GM12878 (cell line): Measurements from ENCODE around the gene RALGDS. TPM values are rescaled to one million over a fixed set of nuclear protein-coding genes. Genes with fewer than 3 reads are reported as not detected.
A peak's percentile ranks its signal among the peaks of the same experiment; 100 is the strongest.

ENCODE experiments used
- ATAC-seq: fragments of 200-7000 bp; cut with Tn5 transposase; 3 replicates; pipeline ENCODE4 v1.9.1; 2020; ENCODE audit warnings: mild to moderate bottlenecking, moderate library complexity
- BruUV-seq: library from RNA; stranded (reverse); fragments of 400-500 nt; replicated peaks from 2 replicates; lab custom pipeline; 2021; lab: Mats Ljungman, UMichigan
- CTCF ChIA-PET: fragments of 300-600 bp; sonication (Branson Sonifier 250); formaldehyde crosslinking; extraction: SDS; loops from one replicate; lab custom pipeline; 2021; ENCODE audit warnings: inconsistent platforms; lab: Yijun Ruan, JAX
- POLR2A ChIA-PET: fragments of 350-600 bp; formaldehyde crosslinking; extraction: SDS; loops from one replicate; lab custom pipeline; 2021; ENCODE audit warnings: inconsistent platforms; lab: Charles Lee
- RAD21 ChIA-PET: fragments of 300-600 bp; sonication (Branson Sonifier 250); formaldehyde crosslinking; loops from one replicate; lab custom pipeline; 2023; ENCODE audit warnings: antibody characterized with exemption; ENCODE audit not compliant: unreplicated experiment; lab: Charles Lee
- SMC1A ChIA-PET: fragments of 300-600 bp; sonication (Branson Sonifier 250); formaldehyde crosslinking; loops from one replicate; lab custom pipeline; 2023; ENCODE audit not compliant: unreplicated experiment, uncharacterized antibody; lab: Charles Lee
- DNase-seq: peaks from one replicate; pipeline ENCODE4 v3.0.0-alpha.2; 2011; ENCODE audit warnings: low read depth, low spot score
- FAIRE-seq: peaks from 3 replicates; lab custom pipeline; 2011; peaks lifted over from hg19 to GRCh38; lab: Jason Lieb, UNC
- H2AFZ ChIP-seq: 2 replicates; pipeline ENCODE4 v1.6.0; 2011; ENCODE audit warnings: low read depth, low read length, control low read depth; ENCODE audit not compliant: control insufficient read depth
- H3K27ac ChIP-seq: 2 replicates; pipeline ENCODE4 v1.5.1; 2011; ENCODE audit warnings: control low read depth; ENCODE audit not compliant: control insufficient read depth, insufficient read depth
- H3K27me3 ChIP-seq, 2 experiments: replicated peaks in 1 of 2; 2 replicates each; pipeline versions ENCODE4 v1.6.0 to v1.6.1; 2011; ENCODE audit warnings: low read length in 1 of 2; ENCODE audit not compliant: control insufficient read depth in 2 of 2, insufficient read depth in 2 of 2
- H3K36me3 ChIP-seq, 2 experiments: 2 replicates each; pipeline ENCODE4 v1.5.1; 2011; ENCODE audit warnings: low read length in 1 of 2; ENCODE audit not compliant: control insufficient read depth in 2 of 2, insufficient read depth in 2 of 2
- H3K4me1 ChIP-seq: 2 replicates; pipeline ENCODE4 v1.6.1; 2011; ENCODE audit warnings: mild to moderate bottlenecking, low read length, moderate library complexity, mixed read lengths; ENCODE audit not compliant: control insufficient read depth, insufficient read depth
- H3K4me2 ChIP-seq: 2 replicates; pipeline ENCODE4 v1.6.0; 2011; ENCODE audit warnings: control low read depth; ENCODE audit not compliant: control insufficient read depth, insufficient read depth
- H3K4me3 ChIP-seq: fragments of 200-600 bp; sonication (generic); 2 replicates; pipeline ENCODE4 v1.5.1; 2016
- H3K79me2 ChIP-seq: 2 replicates; pipeline ENCODE4 v1.6.0; 2011; ENCODE audit warnings: low read length; ENCODE audit not compliant: control insufficient read depth, insufficient read depth
- H3K9ac ChIP-seq: 2 replicates; pipeline ENCODE4 v1.8.0; 2011; ENCODE audit warnings: low read length, control low read depth, mixed read lengths; ENCODE audit not compliant: control insufficient read depth, insufficient read depth
- H3K9me3 ChIP-seq: replicated peaks from 3 replicates; pipeline ENCODE4 v1.5.1; 2011; ENCODE audit warnings: mild to moderate bottlenecking, low read length; ENCODE audit not compliant: control insufficient read depth, insufficient read depth
- H4K20me1 ChIP-seq: 2 replicates; pipeline ENCODE4 v1.6.0; 2011; ENCODE audit not compliant: control insufficient read depth, insufficient read depth
- BHLHE40 ChIP-seq, 2 experiments: fragments of 450-650 bp in 1 of 2; IDR thresholded peaks; 2 replicates each; pipeline ENCODE4 v1.6.1; 2011 to 2017; ENCODE audit warnings: low read depth in 2 of 2, borderline replicate concordance in 1 of 2, improper control_type of control experiment in 1 of 2, low read length in 1 of 2, mild to moderate bottlenecking in 1 of 2
- BRCA1 ChIP-seq: IDR thresholded peaks from 2 replicates; pipeline ENCODE4 v1.6.1; 2011; ENCODE audit warnings: low read depth, low read length, improper control_type of control experiment
- CBX3 ChIP-seq: fragments of 200-600 bp; sonication (generic); IDR thresholded peaks from 2 replicates; pipeline ENCODE4 v1.6.1; 2016; ENCODE audit warnings: low read depth, borderline replicate concordance
- CREB1 ChIP-seq: IDR thresholded peaks from 2 replicates; pipeline ENCODE4 v1.6.1; 2012; ENCODE audit warnings: low read depth, mild to moderate bottlenecking, inconsistent platforms
- ESRRA ChIP-seq: IDR thresholded peaks from 2 replicates; pipeline ENCODE4 v1.6.1; 2012; ENCODE audit warnings: mild to moderate bottlenecking, low read length, improper control_type of control experiment
- FOXK2 ChIP-seq: fragments of 450-650 bp; IDR thresholded peaks from 2 replicates; pipeline ENCODE4 v1.6.1; 2017; ENCODE audit warnings: mild to moderate bottlenecking, moderate library complexity
- GABPA ChIP-seq: IDR thresholded peaks from 2 replicates; pipeline ENCODE4 v1.6.1; 2014; ENCODE audit warnings: antibody characterized with exemption, low read depth, mild to moderate bottlenecking, inconsistent platforms
- HCFC1 ChIP-seq: fragments of 150-350 bp; IDR thresholded peaks from 2 replicates; pipeline ENCODE4 v1.6.1; 2014; ENCODE audit warnings: low read length
- KLF5 ChIP-seq: fragments of 450-650 bp; IDR thresholded peaks from 2 replicates; pipeline ENCODE4 v1.6.1; 2014; ENCODE audit warnings: mild to moderate bottlenecking; ENCODE audit not compliant: partially characterized antibody
- MAX ChIP-seq: IDR thresholded peaks from 2 replicates; pipeline ENCODE4 v1.6.1; 2012; ENCODE audit warnings: low read depth, low read length, improper control_type of control experiment
- NFYB ChIP-seq: IDR thresholded peaks from 2 replicates; pipeline ENCODE4 v1.6.1; 2011; ENCODE audit warnings: low read depth, mild to moderate bottlenecking, low read length, improper control_type of control experiment, moderate library complexity; ENCODE audit not compliant: insufficient read depth
- NR2C1 ChIP-seq: fragments of 450-650 bp; IDR thresholded peaks from 2 replicates; pipeline ENCODE4 v1.6.1; 2017; ENCODE audit warnings: antibody characterized with exemption, mild to moderate bottlenecking, moderate library complexity
- RAD21 ChIP-seq: IDR thresholded peaks from 2 replicates; pipeline ENCODE4 v1.6.1; 2011; ENCODE audit warnings: mild to moderate bottlenecking, low read depth, low read length, moderate library complexity; ENCODE audit not compliant: insufficient read depth
- SMAD5 ChIP-seq: IDR thresholded peaks from 2 replicates; pipeline ENCODE4 v1.6.1; 2016; ENCODE audit warnings: antibody characterized with exemption, low read depth
- SP1 ChIP-seq: IDR thresholded peaks from one replicate; pipeline ENCODE4 v1.6.1; 2011; ENCODE audit warnings: low read depth, low read length
- SREBF1 ChIP-seq: IDR thresholded peaks from 2 replicates; pipeline ENCODE4 v1.6.1; 2012; ENCODE audit warnings: mild to moderate bottlenecking, low read length
- TCF3 ChIP-seq: IDR thresholded peaks from 2 replicates; pipeline ENCODE4 v1.6.1; 2012; ENCODE audit warnings: low read depth, mild to moderate bottlenecking, low read length, borderline replicate concordance; ENCODE audit not compliant: insufficient read depth
- ZNF217 ChIP-seq: fragments of 450-650 bp; IDR thresholded peaks from 2 replicates; pipeline ENCODE4 v1.6.1; 2017; ENCODE audit warnings: antibody characterized with exemption, mild to moderate bottlenecking
- ZNF274 ChIP-seq: IDR thresholded peaks from one replicate; pipeline ENCODE4 v1.8.0; 2011; ENCODE audit not compliant: insufficient read length, insufficient read depth
- WGBS: methylation state at CpG from one replicate; pipeline ENCODE4 v1.1.6; 2016; ENCODE audit warnings: low lambda C conversion rate; ENCODE audit not compliant: insufficient replicate concordance, insufficient coverage; ENCODE audit errors: missing lambda C conversion rate; 5-methylcytosine and 5-hydroxymethylcytosine counted together
- in situ Hi-C: fragments of 300-500 bp; cut with MboI; formaldehyde crosslinking; loops from 9 replicates; pipeline ENCODE4 v1.14.3; 2018; ENCODE audit warnings: mixed read lengths
- intact Hi-C: fragments of 100-400 bp; cut with micrococcal nuclease; formaldehyde crosslinking; loops from one replicate; pipeline ENCODE4 v1.14.2; 2022; ENCODE audit not compliant: unreplicated experiment
- polyA plus RNA-seq, 11 experiments: library from polyadenylated mRNA; depleted of rRNA in 4 of 11; unstranded in 6 of 11; stranded (reverse) in 5 of 11; fragments of >200 nt; fragmentation: Nextera tagmentation in 4 of 11; fragmentation: Illumina TruSeq in 1 of 11; extraction: Ambion mirVana in 4 of 11; extraction: Trizol in 1 of 11; gene quantifications; 1 replicate in 1 of 11; 2 replicates in 10 of 11; pipeline versions ENCODE4 v1.2.1 to v1.2.3, GENCODE V29; 2011 to 2016; ENCODE audit warnings: inconsistent platforms in 2 of 11, missing spikeins in 2 of 11, low read depth in 1 of 11
- total RNA-seq, 4 experiments: library from RNA; depleted of rRNA in 3 of 4; stranded (reverse); fragments of >200 nt in 3 of 4; fragmentation: Illumina TruSeq in 1 of 4; extraction: Trizol in 1 of 4; gene quantifications; 2 replicates each; pipeline versions ENCODE4 v1.2.1 to v1.2.3, GENCODE V29; 2013 to 2021
- TF ChIP-seq, protein P1 (sequence below): fragments of 450-650 bp; formaldehyde crosslinking; IDR thresholded peaks from 2 replicates; pipeline ENCODE4 v1.4.0; 2022; ENCODE audit warnings: mild to moderate bottlenecking, moderate library complexity

RALGDS gene
- total and polyA plus RNA-seq, 10 of the 15 experiments (the other 5 are each of a cell fraction or from before 2014, with no cell fraction given): 1.3 to 48.6 (median 21.2) TPM

DNA sequence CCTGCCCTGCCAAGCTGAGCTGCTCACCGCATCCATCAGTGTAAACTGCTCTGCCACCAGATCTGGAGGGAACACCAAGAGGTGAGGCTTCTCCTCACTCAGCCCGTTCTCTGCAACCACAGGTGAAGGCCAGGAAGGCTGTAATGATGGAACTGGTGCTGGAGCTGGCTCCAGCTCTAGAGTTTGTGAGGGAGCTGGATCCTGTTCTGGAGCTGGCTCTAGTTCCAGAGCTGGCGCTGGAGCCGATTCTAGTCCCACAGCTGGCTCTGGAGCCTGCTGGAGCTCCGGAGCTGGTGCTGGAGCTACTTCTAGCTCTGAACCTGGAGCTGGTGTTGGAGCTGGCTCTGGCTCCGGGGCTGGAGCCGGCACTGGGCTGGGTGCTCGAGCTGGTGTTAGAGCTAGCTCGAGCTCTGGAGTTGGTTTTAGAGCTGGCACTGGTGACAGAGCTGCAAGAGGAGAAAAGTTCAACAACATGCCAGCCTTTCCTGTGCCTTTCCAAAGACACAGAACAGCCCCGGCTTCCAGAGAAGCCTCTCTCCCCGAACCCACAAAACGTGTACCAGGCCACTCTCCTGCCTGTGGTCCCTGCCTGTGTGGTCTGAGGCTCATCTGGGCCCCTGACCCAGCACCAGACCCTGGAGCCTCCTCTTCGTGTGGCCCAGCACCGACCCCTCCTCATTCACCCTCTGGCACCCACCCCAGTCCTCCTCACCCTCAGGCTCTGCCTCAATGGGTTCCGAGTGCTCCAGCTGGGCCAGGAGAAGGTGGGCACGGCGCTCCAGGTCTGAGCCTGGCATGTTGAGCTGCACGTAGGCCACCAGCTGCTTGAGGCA, 12.9 kb downstream of the RALGDS start:
- TSS peak; percentile 29 for BruUV-seq
- Histone ChIP-seq H3K4me3 (no peak overlapping the region), H3K4me1 (peaks cover 10% of the 10 kb centered on the region), H3K27ac (no peak overlapping the region), H3K36me3 (peaks cover 23 to 33% of the 10 kb centered on the region in 2 experiments), H4K20me1 (no peaks in the 10 kb centered on the region), H3K4me2 (no peak overlapping the region), H2AFZ (no peak overlapping the region), H3K79me2 (peaks cover 9% of the 10 kb centered on the region), H3K9ac (no peak overlapping the region), H3K9me3 (no peaks in the 10 kb centered on the region), H3K27me3 (no peaks in the 10 kb centered on the region)
- no peak for TF ChIP-seq SMAD5
- no peak for TF ChIP-seq FOXK2
- no peak for TF ChIP-seq HCFC1
- TF ChIP-seq SREBF1: no peak
- no peak for TF ChIP-seq CREB1
- no peak for TF ChIP-seq RAD21
- no peak for TF ChIP-seq NR2C1
- TF ChIP-seq, protein P1, sequence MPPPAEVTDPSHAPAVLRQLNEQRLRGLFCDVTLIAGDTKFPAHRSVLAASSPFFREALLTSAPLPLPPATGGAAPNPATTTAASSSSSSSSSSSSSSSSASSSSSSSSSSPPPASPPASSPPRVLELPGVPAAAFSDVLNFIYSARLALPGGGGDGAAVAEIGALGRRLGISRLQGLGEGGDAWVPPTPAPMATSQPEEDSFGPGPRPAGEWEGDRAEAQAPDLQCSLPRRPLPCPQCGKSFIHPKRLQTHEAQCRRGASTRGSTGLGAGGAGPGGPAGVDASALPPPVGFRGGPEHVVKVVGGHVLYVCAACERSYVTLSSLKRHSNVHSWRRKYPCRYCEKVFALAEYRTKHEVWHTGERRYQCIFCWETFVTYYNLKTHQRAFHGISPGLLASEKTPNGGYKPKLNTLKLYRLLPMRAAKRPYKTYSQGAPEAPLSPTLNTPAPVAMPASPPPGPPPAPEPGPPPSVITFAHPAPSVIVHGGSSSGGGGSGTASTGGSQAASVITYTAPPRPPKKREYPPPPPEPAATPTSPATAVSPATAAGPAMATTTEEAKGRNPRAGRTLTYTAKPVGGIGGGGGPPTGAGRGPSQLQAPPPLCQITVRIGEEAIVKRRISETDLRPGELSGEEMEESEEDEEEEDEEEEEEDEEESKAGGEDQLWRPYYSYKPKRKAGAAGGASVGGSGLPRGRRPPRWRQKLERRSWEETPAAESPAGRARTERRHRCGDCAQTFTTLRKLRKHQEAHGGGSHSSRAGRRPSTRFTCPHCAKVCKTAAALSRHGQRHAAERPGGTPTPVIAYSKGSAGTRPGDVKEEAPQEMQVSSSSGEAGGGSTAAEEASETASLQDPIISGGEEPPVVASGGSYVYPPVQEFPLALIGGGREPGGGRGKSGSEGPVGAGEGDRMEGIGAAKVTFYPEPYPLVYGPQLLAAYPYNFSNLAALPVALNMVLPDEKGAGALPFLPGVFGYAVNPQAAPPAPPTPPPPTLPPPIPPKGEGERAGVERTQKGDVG (CRISPR knock-in tag): no peak
- no peak for TF ChIP-seq CBX3
- TF ChIP-seq BRCA1: no peak
- TF ChIP-seq TCF3: no peak
- no peak for TF ChIP-seq MAX
- no peak for TF ChIP-seq ZNF217
- no peak for TF ChIP-seq GABPA
- no peak for TF ChIP-seq ESRRA
- no peak for TF ChIP-seq BHLHE40 (IDR thresholded peaks at IDR 0.05; ENCODE audit: borderline replicate concordance in 1 of 2, low read depth in 2 of 2, low read length in 1 of 2)
- no peak for TF ChIP-seq ZNF274
- TF ChIP-seq KLF5: no peak
- TF ChIP-seq NFYB: no peak
- TF ChIP-seq SP1: no peak
- intact Hi-C loops: no loop called here
- in situ Hi-C loops: loop anchor here (5.0 kb wide), 1 partner anchor 39 kb away; no protein-coding TSS in a partner anchor
- RAD21 ChIA-PET: interaction anchor here (0.9 kb wide), 1 partner anchor 36 kb away, joined by 7 read pairs; no protein-coding TSS in a partner anchor
- SMC1A ChIA-PET: interaction anchor here (1.5 to 1.7 kb wide), 3 partner anchors 12 to 39 kb away, joined by 3 to 9 read pairs (median 5); no protein-coding TSS in a partner anchor
- WGBS: 95% methylated on average over 18 of the region's 18 CpGs
- CTCF ChIA-PET: interaction anchor here (1.0 to 22.5 kb wide), 3 partner anchors 11 to 78 kb away, joined by 3 to 401 read pairs (median 4); no protein-coding TSS in a partner anchor
- no peak for DNase-seq
- POLR2A ChIA-PET: interaction anchor here (0.5 kb wide), 1 partner anchor 455 kb away, joined by 5 read pairs; no protein-coding TSS in a partner anchor
- FAIRE-seq: no peak
- ATAC-seq: no peak
